ENCODE results near the gene MAPK8IP1.

GRCh38 chr11:45915446-45915845 lies 30.0 kb downstream of the MAPK8IP1 start:
- no peak for TF ChIP-seq CTCF (IDR thresholded peaks at IDR 0.05; ENCODE audit: insufficient read depth, low read length)
- no peak; the same call in 1 of the 2 replicates for TF ChIP-seq POLR2AphosphoS5 (IDR thresholded peaks at IDR 0.05; ENCODE audit: low read depth)
- TF ChIP-seq REST (IDR thresholded peaks at IDR 0.05; ENCODE audit: insufficient replicate concordance, low read depth): no peak

Measured in HL-60 (cell line).